ENCODE data around the gene B3GNT9.
"Not testable (repeated sequence)": the region's sequence is repeated elsewhere in the genome, so short reads cannot be mapped to it uniquely, and the experiment has no call there.

B3GNT9 gene

DNA sequence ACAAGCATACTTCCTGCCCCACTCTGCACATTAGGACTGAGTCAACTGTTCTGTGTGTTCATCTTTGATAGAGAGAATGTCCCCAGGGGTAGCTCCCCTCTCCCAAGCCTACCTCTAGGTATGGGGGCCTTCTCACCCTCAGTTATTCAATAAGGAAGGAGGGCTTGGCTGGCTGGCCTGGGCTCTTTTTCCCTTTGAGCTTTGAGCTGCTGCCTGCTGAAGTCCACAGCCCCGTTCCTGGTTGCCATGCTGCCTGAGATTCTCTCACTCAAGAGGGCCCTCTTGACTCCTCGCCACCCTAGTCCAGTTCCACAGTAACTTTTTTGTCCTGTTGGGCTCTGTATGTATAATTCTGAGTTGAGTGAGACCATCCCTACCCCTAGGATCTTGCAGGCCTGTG is 5.1 kb downstream of the B3GNT9 start:
- Histone ChIP-seq H3K4me3 (ENCODE audit: low read length) (no peak overlapping the region), H3K9me3 (replicated peaks; ENCODE audit: low read length) (no peaks in the 10 kb centered on the region), H3K4me1 (ENCODE audit: control insufficient read depth, insufficient read depth, low read length) (peaks cover 5% of the 10 kb centered on the region), H3K27me3 (ENCODE audit: control insufficient read depth, insufficient read depth, low read length) (no peaks in the 10 kb centered on the region), H3K4me2 (ENCODE audit: low read length) (no peak overlapping the region), H3K36me3 (ENCODE audit: insufficient read depth, low read length) (peaks cover 79% of the 10 kb centered on the region), H3K9ac (ENCODE audit: low read depth, low read length) (no peak overlapping the region)

DNA sequence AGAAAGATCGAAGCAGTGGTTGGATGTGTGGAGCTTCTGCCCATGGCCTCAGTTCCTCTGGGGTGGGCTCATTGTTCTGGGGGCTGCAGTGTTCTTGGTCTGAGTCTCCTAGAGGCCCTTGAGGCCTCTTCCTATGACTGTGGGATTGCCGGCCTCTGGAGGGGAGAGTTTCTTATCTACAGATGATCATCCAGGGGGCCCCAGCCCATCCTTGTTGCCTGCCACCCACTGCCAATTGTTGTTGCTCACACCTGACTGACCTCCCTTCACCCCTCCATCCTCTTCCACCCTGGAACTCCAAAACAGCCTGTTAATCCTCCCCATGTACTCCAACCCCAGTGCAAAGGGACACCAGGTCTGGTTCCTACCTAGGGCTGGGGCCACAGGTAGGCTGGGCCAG is 5.9 kb downstream of the B3GNT9 start:
- Histone ChIP-seq H3K36me3 (ENCODE audit: insufficient read depth, low read length) (peaks cover 85% of the 10 kb centered on the region), H3K9ac (ENCODE audit: low read depth, low read length) (no peak overlapping the region), H3K27me3 (ENCODE audit: control insufficient read depth, insufficient read depth, low read length) (no peaks in the 10 kb centered on the region)

DNA sequence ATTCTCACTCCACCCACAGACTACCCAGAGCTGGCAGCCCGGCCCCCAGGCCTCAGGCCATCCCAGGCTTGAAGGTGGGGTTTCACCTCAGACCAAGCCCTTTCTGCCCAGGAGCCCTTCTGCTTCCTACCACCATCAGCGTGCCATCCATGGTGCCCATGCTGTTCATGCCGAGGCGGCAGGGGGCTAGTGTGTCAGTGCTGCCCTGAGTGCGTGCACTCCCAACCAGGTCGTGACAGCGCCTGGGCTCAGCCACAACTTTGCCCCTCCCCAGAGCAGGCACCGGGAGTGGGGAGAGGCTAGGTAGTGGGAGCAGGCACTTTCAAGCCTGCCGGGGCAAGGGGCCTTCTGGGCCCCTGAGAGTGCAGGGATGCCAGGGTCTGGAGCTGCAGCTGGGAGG is 8.5 kb downstream of the B3GNT9 start:
- no peaks in the 10 kb centered on the region for H3K27me3 ChIP-seq (ENCODE audit: control insufficient read depth, insufficient read depth, low read length)
- no peak overlapping the region for H3K4me2 ChIP-seq (ENCODE audit: low read length)
- H3K9me3 ChIP-seq (replicated peaks; ENCODE audit: low read length) = no peaks in the 10 kb centered on the region
- no peaks in the 10 kb centered on the region for H3K4me1 ChIP-seq (ENCODE audit: control insufficient read depth, insufficient read depth, low read length)
- H3K9ac ChIP-seq (ENCODE audit: low read depth, low read length) = no peak overlapping the region
- peaks cover 77% of the 10 kb centered on the region for H3K36me3 ChIP-seq (ENCODE audit: insufficient read depth, low read length)
- H3K4me3 ChIP-seq (ENCODE audit: low read length) = no peak overlapping the region

More for the DNA sequence above, 5.9 kb downstream of the B3GNT9 start:
- Histone ChIP-seq H3K4me3 (ENCODE audit: low read length) (no peak overlapping the region), H3K9me3 (replicated peaks; ENCODE audit: low read length) (no peaks in the 10 kb centered on the region), H3K4me1 (ENCODE audit: control insufficient read depth, insufficient read depth, low read length) (peaks cover under 1% of the 10 kb centered on the region), H3K4me2 (ENCODE audit: low read length) (no peak overlapping the region)

DNA sequence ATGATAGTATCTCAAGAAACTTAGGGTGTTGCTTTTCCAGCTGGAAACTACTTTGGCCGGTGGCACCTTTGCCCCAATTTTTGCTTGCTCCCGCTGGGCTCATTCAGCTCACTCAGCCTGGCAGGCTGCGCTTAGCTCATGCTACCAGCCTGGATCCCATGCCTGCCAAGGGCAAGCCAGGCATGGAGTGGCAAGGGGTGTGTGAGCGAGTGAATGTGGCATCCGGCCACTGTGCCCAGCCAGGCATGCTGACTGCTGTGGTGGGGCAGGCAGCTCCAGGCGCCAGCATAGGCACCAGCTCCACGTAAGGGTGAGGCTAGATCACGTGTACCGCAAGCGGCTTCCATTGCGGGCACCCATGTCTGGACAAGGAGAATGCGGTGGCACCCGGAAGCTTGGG is 9.4 kb downstream of the B3GNT9 start:
- no peaks in the 10 kb centered on the region for H3K27me3 ChIP-seq (ENCODE audit: control insufficient read depth, insufficient read depth, low read length)
- no peak overlapping the region for H3K4me2 ChIP-seq (ENCODE audit: low read length)
- no peaks in the 10 kb centered on the region for H3K9me3 ChIP-seq (replicated peaks; ENCODE audit: low read length)
- H3K4me3 ChIP-seq (ENCODE audit: low read length) = no peak overlapping the region
- H3K4me1 ChIP-seq (ENCODE audit: control insufficient read depth, insufficient read depth, low read length) = no peaks in the 10 kb centered on the region
- peaks cover 74% of the 10 kb centered on the region for H3K36me3 ChIP-seq (ENCODE audit: insufficient read depth, low read length)
- H3K9ac ChIP-seq (ENCODE audit: low read depth, low read length) = no peak overlapping the region

DNA sequence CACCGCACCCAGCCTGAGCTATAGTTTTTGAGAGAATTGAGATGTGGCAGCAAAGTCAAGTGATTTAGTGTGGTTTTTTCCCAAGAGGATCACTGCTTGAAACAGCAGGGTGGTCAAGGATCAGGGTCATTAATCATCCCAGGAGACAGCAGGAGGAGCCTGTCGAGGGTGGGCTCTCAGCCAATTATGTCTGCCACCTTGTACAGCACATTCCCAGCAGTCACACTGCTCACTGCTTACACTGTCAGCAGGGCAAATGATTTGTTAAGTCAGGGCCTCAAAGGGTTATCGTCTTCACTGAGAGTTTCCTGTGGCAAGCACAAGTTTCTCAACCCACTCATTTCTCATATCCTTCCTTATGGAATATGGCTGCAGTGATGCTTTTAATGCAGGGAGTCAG is 13.2 kb downstream of the B3GNT9 start:
- no peak overlapping the region for H3K4me3 ChIP-seq (ENCODE audit: low read length)
- no peaks in the 10 kb centered on the region for H3K9me3 ChIP-seq (replicated peaks; ENCODE audit: low read length)
- no peak overlapping the region for H3K4me2 ChIP-seq (ENCODE audit: low read length)
- H3K4me1 ChIP-seq (ENCODE audit: control insufficient read depth, insufficient read depth, low read length) = no peaks in the 10 kb centered on the region
- no peaks in the 10 kb centered on the region for H3K27me3 ChIP-seq (ENCODE audit: control insufficient read depth, insufficient read depth, low read length)
- H3K36me3 ChIP-seq (ENCODE audit: insufficient read depth, low read length) = peaks cover 67% of the 10 kb centered on the region
- no peak overlapping the region for H3K9ac ChIP-seq (ENCODE audit: low read depth, low read length)

DNA sequence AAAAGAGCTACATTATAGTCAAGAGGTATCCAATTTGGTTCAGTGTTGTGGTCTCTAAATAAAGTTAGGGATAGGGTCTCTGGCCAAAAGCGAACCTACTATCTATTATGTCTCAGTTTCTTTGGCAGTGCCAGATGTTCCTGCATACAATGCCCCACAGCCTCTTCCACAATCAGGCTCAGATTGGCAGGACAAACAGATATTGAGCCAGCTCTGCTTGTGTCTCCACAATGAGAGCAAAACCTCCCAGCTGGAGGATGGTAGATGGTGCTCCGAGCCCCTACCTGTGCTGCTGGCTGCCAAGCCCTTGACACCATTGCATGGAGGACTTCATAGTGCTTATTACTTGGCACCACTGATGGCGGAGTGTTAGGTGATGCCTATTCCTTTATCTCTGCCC is 21.4 kb downstream of the B3GNT9 start:
- no peaks in the 10 kb centered on the region for H3K4me1 ChIP-seq (ENCODE audit: control insufficient read depth, insufficient read depth, low read length)
- H3K9ac ChIP-seq (ENCODE audit: low read depth, low read length) = no peak overlapping the region
- no peaks in the 10 kb centered on the region for H3K9me3 ChIP-seq (replicated peaks; ENCODE audit: low read length)
- H3K4me2 ChIP-seq (ENCODE audit: low read length) = no peak overlapping the region
- H3K27me3 ChIP-seq (ENCODE audit: control insufficient read depth, insufficient read depth, low read length) = no peaks in the 10 kb centered on the region
- H3K36me3 ChIP-seq (ENCODE audit: insufficient read depth, low read length) = peaks cover 31% of the 10 kb centered on the region
- no peak overlapping the region for H3K4me3 ChIP-seq (ENCODE audit: low read length)

DNA sequence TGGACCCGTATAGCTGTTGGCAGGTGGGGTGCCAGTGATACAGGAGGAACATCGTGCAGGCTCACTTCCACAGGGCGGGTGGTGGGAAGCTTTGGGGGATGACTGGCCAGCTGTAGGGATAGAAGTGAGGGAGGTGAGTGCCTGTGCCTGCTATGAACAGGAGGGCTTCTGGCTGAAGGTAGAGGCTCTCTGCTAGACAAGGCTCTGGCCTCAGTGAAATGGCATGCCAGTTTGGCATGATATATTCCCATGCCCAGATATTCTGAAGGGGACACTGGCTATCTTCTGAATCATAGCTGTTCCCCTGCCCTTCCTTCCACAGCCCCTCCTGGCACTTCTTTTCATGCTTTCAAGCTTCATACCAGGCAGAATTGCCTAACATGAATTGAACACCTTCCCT is 21.9 kb downstream of the B3GNT9 start:
- Histone ChIP-seq H3K9ac (ENCODE audit: low read depth, low read length) (no peak overlapping the region), H3K4me2 (ENCODE audit: low read length) (no peak overlapping the region), H3K4me3 (ENCODE audit: low read length) (no peak overlapping the region), H3K27me3 (ENCODE audit: control insufficient read depth, insufficient read depth, low read length) (no peaks in the 10 kb centered on the region), H3K4me1 (ENCODE audit: control insufficient read depth, insufficient read depth, low read length) (no peaks in the 10 kb centered on the region), H3K36me3 (ENCODE audit: insufficient read depth, low read length) (peaks cover 26% of the 10 kb centered on the region), H3K9me3 (replicated peaks; ENCODE audit: low read length) (no peaks in the 10 kb centered on the region)

DNA sequence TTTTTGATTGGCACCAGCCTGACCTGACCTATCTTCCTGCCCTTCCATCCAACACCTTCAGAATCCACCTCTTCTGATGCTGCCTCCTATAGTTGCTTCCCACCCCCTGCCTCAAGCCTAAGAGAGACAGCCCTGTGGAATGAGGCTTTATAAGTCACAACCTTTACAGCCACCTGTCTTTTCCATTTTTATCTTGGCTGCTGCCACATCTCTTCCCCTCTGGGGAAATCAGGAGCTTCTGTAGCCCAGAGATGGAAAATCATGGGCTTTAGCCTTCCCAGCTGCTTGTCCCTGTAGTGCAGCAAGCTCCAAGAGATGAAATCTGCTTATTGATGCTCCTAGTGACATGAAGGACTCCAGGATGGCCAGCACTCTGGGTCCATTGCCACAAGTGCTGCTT is 22.4 kb downstream of the B3GNT9 start:
- Histone ChIP-seq H3K36me3 (ENCODE audit: insufficient read depth, low read length) (peaks cover 29% of the 10 kb centered on the region), H3K4me1 (ENCODE audit: control insufficient read depth, insufficient read depth, low read length) (no peaks in the 10 kb centered on the region), H3K4me3 (ENCODE audit: low read length) (no peak overlapping the region), H3K27me3 (ENCODE audit: control insufficient read depth, insufficient read depth, low read length) (no peaks in the 10 kb centered on the region), H3K9ac (ENCODE audit: low read depth, low read length) (no peak overlapping the region), H3K4me2 (ENCODE audit: low read length) (no peak overlapping the region), H3K9me3 (replicated peaks; ENCODE audit: low read length) (no peaks in the 10 kb centered on the region)

DNA sequence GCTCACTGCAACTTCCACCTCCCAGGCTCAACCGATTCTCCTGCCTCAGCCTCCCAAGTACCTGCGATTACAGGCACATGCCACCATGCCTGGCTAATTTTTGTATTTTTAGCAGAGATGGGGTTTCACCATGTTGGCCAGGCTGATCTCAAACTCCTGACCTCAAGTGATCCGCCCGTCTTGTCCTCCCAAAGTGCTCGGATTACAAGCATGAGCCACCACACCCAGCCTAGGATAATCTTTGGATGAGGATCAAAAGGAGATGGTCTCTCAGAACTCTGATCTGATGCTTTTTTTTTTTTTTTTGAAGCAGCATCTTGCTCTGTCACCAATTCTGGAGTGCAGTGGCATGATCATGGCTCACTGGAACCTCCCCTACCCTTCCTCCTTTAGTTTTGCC is 28.0 kb downstream of the B3GNT9 start:
- H3K4me2 ChIP-seq (ENCODE audit: low read length); H3K4me1 ChIP-seq (ENCODE audit: control insufficient read depth, insufficient read depth, low read length): not testable (repeated sequence)
- peaks cover 23% of the 10 kb centered on the region for H3K36me3 ChIP-seq (ENCODE audit: insufficient read depth, low read length)

DNA sequence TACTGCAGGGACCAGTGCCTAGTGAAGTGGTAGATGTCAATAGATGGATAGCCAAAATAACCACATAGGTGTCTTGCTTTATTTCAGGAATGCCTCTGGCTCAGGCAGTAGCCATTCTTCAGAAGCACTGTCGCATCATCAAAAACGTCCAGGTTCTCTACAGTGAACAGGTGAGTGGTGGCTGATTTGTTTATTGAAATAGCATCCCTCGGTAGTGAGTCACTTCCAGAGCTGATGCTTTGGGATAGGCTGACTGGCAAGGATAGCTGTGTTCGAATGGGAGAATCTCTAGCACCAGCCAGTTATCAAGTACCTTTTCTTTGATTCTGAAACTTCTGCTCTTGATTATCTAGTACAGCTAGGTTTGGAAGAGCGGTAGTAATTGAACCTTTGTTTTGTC is 30.8 kb downstream of the B3GNT9 start:
- no peak overlapping the region for H3K4me2 ChIP-seq (ENCODE audit: low read length)
- no peak overlapping the region for H3K9ac ChIP-seq (ENCODE audit: low read depth, low read length)
- peaks cover 19% of the 10 kb centered on the region for H3K36me3 ChIP-seq (ENCODE audit: insufficient read depth, low read length)
- no peak overlapping the region for H3K4me3 ChIP-seq (ENCODE audit: low read length)
- no peaks in the 10 kb centered on the region for H3K9me3 ChIP-seq (replicated peaks; ENCODE audit: low read length)
- peaks cover 18% of the 10 kb centered on the region for H3K4me1 ChIP-seq (ENCODE audit: control insufficient read depth, insufficient read depth, low read length)
- H3K27me3 ChIP-seq (ENCODE audit: control insufficient read depth, insufficient read depth, low read length) = no peaks in the 10 kb centered on the region

More for the DNA sequence above, 28.0 kb downstream of the B3GNT9 start:
- H3K27me3 ChIP-seq (ENCODE audit: control insufficient read depth, insufficient read depth, low read length); H3K9ac ChIP-seq (ENCODE audit: low read depth, low read length); H3K4me3 ChIP-seq (ENCODE audit: low read length); H3K9me3 ChIP-seq (replicated peaks; ENCODE audit: low read length): not testable (repeated sequence)

DNA sequence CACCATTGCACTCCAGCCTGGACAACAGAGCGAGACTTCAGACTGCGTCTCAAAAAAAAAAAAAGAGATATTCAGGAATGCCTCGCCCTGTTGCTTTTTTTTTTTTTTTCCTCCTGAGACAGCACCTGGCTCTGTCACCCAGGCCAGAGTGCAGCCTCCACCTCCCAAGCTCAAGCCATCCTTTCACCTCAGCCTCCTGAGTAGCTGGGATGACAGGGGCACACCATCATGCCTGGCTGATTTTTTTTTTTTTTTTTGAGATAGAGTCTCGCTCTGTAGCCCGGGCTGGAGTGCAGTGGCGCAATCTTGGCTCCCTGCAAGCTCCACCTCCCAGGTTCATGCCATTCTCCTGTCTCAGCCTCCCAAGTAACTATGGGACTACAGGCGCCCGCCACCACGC is 33.1 kb downstream of the B3GNT9 start:
- Histone ChIP-seq H3K9me3 (replicated peaks; ENCODE audit: low read length) (no peaks in the 10 kb centered on the region), H3K9ac (ENCODE audit: low read depth, low read length) (no peak overlapping the region), H3K4me2 (ENCODE audit: low read length) (no peak overlapping the region), H3K4me3 (ENCODE audit: low read length) (no peak overlapping the region), H3K36me3 (ENCODE audit: insufficient read depth, low read length) (peaks cover 12% of the 10 kb centered on the region), H3K4me1 (ENCODE audit: control insufficient read depth, insufficient read depth, low read length) (peaks cover 20% of the 10 kb centered on the region), H3K27me3 (ENCODE audit: control insufficient read depth, insufficient read depth, low read length) (no peaks in the 10 kb centered on the region)

DNA sequence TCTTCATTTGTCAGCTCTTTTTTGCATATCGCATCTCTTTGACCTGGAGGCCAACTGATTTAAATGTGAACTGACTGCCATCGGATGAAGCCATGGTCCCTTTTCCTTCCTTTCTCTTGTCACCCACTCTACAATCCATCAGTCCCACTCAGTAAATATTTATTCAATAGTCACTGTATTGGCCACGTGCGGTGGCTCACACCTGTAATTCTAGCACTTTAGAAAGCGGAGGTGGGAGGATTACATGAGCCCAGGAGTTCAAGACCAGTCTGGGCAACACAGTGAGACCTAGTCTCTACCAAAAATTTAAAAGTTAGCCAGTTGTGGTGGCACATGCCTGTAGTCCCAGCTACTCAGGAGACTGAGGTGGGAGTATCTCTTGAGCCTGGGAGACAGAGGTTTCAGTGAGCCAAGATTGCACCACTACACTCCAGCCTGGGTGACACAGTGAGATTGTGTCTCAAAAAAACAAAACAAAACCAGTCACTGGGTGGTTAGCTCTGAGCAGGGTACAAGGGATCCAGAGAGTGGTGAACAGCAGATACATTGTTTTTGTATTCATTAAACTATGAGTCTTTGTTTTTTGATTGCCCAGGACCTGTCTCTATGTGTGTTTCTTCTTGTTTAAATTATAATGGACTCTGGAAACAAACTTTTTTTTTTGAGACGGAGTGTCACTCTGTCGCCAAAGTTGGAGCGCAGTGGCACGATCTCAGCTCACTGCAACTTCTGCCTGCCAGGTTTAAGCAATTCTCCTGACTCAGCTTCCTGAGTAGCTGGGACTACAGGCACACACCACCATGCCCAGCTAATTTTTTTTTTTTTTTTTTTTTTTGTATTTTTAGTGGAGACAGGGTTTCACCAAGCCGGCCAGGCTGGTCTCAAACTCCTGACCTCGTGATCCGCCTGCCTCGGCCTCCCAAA is 34.1 kb downstream of the B3GNT9 start:
- Histone ChIP-seq H3K4me2 (ENCODE audit: low read length) (no peak overlapping the region), H3K9me3 (replicated peaks; ENCODE audit: low read length) (no peaks in the 10 kb centered on the region), H3K27me3 (ENCODE audit: control insufficient read depth, insufficient read depth, low read length) (no peaks in the 10 kb centered on the region), H3K4me1 (ENCODE audit: control insufficient read depth, insufficient read depth, low read length) (peaks cover 20% of the 10 kb centered on the region), H3K9ac (ENCODE audit: low read depth, low read length) (no peak overlapping the region), H3K4me3 (ENCODE audit: low read length) (no peak overlapping the region), H3K36me3 (ENCODE audit: insufficient read depth, low read length) (peaks cover 12% of the 10 kb centered on the region)
